Measurements from ENCODE around the gene LYVE1.

LYVE1 gene

GRCh38 chr11:10572533-10572932 lies 4.1 kb upstream of the LYVE1 start:
- TF ChIP-seq CTCF (IDR thresholded peaks at IDR 0.05; ENCODE audit: extremely low read depth, missing control alignments), result no peak
- no peak for DNase-seq (ENCODE audit: low spot score)

- no peak for DNase-seq (ENCODE audit: low spot score)
- TF ChIP-seq CTCF (IDR thresholded peaks at IDR 0.05; ENCODE audit: extremely low read depth, missing control alignments), result no peak
These were observed 1.0 kb downstream of the LYVE1 start for GRCh38 chr11:10567446-10567845.

GRCh38 chr11:10566257-10566957 lies 2.1 kb downstream of the LYVE1 start:
- TF ChIP-seq CTCF (IDR thresholded peaks at IDR 0.05; ENCODE audit: extremely low read depth, missing control alignments), result no peak
- DNase-seq (ENCODE audit: low spot score), result no peak

- TF ChIP-seq CTCF (IDR thresholded peaks at IDR 0.05; ENCODE audit: extremely low read depth, missing control alignments), result no peak
These were observed 3.0 kb downstream of the LYVE1 start for GRCh38 chr11:10565493-10565892.

GRCh38 chr11:10564696-10565318 lies 3.7 kb downstream of the LYVE1 start:
- no peak for TF ChIP-seq CTCF (IDR thresholded peaks at IDR 0.05; ENCODE audit: extremely low read depth, missing control alignments)
- DNase-seq (ENCODE audit: low spot score), result no peak

More at GRCh38 chr11:10565493-10565892, 3.0 kb downstream of the LYVE1 start:
- DNase-seq (ENCODE audit: low spot score), result no peak

- no peak for DNase-seq (ENCODE audit: low spot score)
These were observed 4.4 kb downstream of the LYVE1 start for GRCh38 chr11:10564030-10564429.

More at GRCh38 chr11:10564030-10564429, 4.4 kb downstream of the LYVE1 start:
- TF ChIP-seq CTCF (IDR thresholded peaks at IDR 0.05; ENCODE audit: extremely low read depth, missing control alignments), result no peak
